DMS53 treated with DMSO at 0.1 percent for 48 hours (cell line): Measurements from ENCODE around the gene DNMBP.
"Not testable (repeated sequence)": the region's sequence is repeated elsewhere in the genome, so short reads cannot be mapped to it uniquely, and the experiment has no call there.

Experiments used
- DNase-seq: peaks from one replicate; lab custom pipeline; 2025; ENCODE audit not compliant: unreplicated experiment; lab: John Stamatoyannopoulos, UW

The DNMBP gene

GRCh38 chr10:99917963-99918825 lies 91.6 kb downstream of the DNMBP start:
- DNase-seq = no peak

- no peak for DNase-seq
Observed at GRCh38 chr10:99916776-99917175, 93.0 kb downstream of the DNMBP start.

- DNase-seq = no peak
Observed at GRCh38 chr10:99915414-99915813, 94.3 kb downstream of the DNMBP start.

- DNase-seq = no peak
Observed at GRCh38 chr10:99914236-99914635, 95.5 kb downstream of the DNMBP start.

- no peak for DNase-seq
Observed at GRCh38 chr10:99913831-99914235, 95.9 kb downstream of the DNMBP start.

GRCh38 chr10:99912041-99912440 lies 97.7 kb downstream of the DNMBP start:
- DNase-seq = no peak

GRCh38 chr10:99908512-99908911 lies 101.2 kb downstream of the DNMBP start:
- DNase-seq = no peak

- no peak for DNase-seq
Observed at GRCh38 chr10:99906470-99906869, 103.3 kb downstream of the DNMBP start.

GRCh38 chr10:99905971-99906370 lies 103.8 kb downstream of the DNMBP start:
- DNase-seq = no peak

- DNase-seq = no peak
Observed at GRCh38 chr10:99895867-99896266, 113.9 kb downstream of the DNMBP start.

GRCh38 chr10:99895066-99895465 lies 114.7 kb downstream of the DNMBP start:
- not testable (repeated sequence) for DNase-seq

GRCh38 chr10:99894613-99895012 lies 115.1 kb downstream of the DNMBP start:
- no peak for DNase-seq

- DNase-seq = no peak
Observed at GRCh38 chr10:99888622-99889021, 121.1 kb downstream of the DNMBP start.

- no peak for DNase-seq
Observed at GRCh38 chr10:99883523-99883922, 126.2 kb downstream of the DNMBP start.

- no peak for DNase-seq
Observed at GRCh38 chr10:99881371-99881770, 128.4 kb downstream of the DNMBP start.

- DNase-seq = no peak
Observed at GRCh38 chr10:99880080-99880835, 129.5 kb downstream of the DNMBP start.

- DNase-seq = no peak
Observed at GRCh38 chr10:99875473-99875872, 134.3 kb downstream of the DNMBP start.

GRCh38 chr10:99874341-99875085 lies 135.2 kb downstream of the DNMBP start:
- no peak for DNase-seq

- no peak for DNase-seq
Observed at GRCh38 chr10:99873846-99874245, 135.9 kb downstream of the DNMBP start.

GRCh38 chr10:99872367-99873162 lies 137.2 kb downstream of the DNMBP start:
- DNase-seq = no peak
